Breast epithelium (tissue), 3 donors: ENCODE data around the gene PPOX.

Experiments
- CTCF ChIP-seq, 3 donors: fragments of 450-650 bp; IDR thresholded peaks; one replicate each; pipeline ENCODE4 v1.5.1; 2016 to 2017; ENCODE audit warnings: antibody characterized with exemption in 3 of 3, mild to moderate bottlenecking in 3 of 3, moderate library complexity in 3 of 3
- POLR2A ChIP-seq: fragments of 450-650 bp; IDR thresholded peaks from one replicate; pipeline ENCODE4 v1.6.1; 2016; ENCODE audit warnings: antibody characterized with exemption, mild to moderate bottlenecking, moderate library complexity

DNA sequence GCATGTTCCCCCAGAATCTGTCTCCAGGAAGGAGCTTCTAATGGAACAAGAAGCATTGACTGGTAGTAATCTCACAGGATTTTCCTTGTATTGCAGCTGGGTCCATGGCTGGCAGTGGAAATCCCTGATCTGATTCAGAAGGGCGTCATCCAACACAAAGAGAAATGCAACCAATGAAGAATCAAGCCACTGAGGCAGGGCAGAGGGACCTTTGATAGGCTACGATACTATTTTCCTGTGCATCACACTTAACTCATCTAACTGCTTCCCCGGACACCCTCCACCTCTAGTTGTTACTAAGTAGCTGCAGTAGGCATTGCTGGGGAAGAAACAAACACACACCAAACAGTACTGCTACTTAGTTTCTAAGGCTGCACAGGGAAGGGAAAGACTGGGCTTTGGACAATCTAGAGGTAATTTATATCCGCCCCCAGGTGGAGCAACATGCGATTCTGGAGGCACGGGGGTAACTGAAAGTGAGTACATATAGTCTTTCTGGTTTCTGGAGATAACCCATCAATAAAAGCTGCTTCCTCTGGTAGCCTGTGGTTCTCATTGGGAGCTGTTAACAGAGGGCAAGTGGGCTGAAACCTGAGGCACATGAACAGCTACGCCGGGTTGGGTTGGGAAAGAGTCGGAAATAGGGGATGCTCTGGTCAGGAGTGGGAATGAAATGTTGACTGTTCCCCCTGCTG is 7.8 kb upstream of the PPOX start:
- no peak for TF ChIP-seq CTCF (IDR thresholded peaks at IDR 0.05)
- no peak for TF ChIP-seq POLR2A
